H9 (cell line): ENCODE results near the gene ATP6V1G2. TPM values are rescaled to one million over a fixed set of nuclear protein-coding genes. Genes with fewer than 3 reads are reported as not detected.

Experiments used
- DNase-seq: peaks from one replicate; pipeline ENCODE4 v3.0.0-alpha.2; 2017
- H2AFZ ChIP-seq: one replicate; pipeline ENCODE4 v1.6.1; 2013; ENCODE audit warnings: mild to moderate bottlenecking, low read length, control low read depth, moderate library complexity
- H2AK5ac ChIP-seq: 2 replicates; pipeline ENCODE4 v1.6.1; 2013; ENCODE audit warnings: low read length, control low read depth, mixed read lengths; ENCODE audit not compliant: insufficient read length
- H2BK120ac ChIP-seq: one replicate; pipeline ENCODE4 v1.6.1; 2013; ENCODE audit warnings: low read depth, mild to moderate bottlenecking, low read length, control low read depth, inconsistent platforms; ENCODE audit not compliant: poor library complexity, severe bottlenecking
- H2BK12ac ChIP-seq: 2 replicates; pipeline ENCODE4 v1.6.1; 2013; ENCODE audit warnings: low read length, control low read depth, mixed read lengths, low read depth; ENCODE audit not compliant: insufficient read length
- H2BK15ac ChIP-seq: 2 replicates; pipeline ENCODE4 v1.6.1; 2013; ENCODE audit warnings: low read depth, low read length, control low read depth
- H2BK20ac ChIP-seq: one replicate; pipeline ENCODE4 v1.6.1; 2013; ENCODE audit warnings: low read depth, mild to moderate bottlenecking, low read length, control low read depth, inconsistent platforms; ENCODE audit not compliant: poor library complexity, severe bottlenecking
- H2BK5ac ChIP-seq: 2 replicates; pipeline ENCODE4 v1.6.1; 2013; ENCODE audit warnings: low read length, control low read depth, mixed read lengths; ENCODE audit not compliant: insufficient read length
- H3K14ac ChIP-seq: 2 replicates; pipeline ENCODE4 v1.6.1; 2013; ENCODE audit warnings: low read length, control low read depth; ENCODE audit not compliant: insufficient read depth
- H3K18ac ChIP-seq: 2 replicates; pipeline ENCODE4 v1.6.1; 2013; ENCODE audit warnings: low read depth, mild to moderate bottlenecking, mixed read lengths, low read length, control low read depth; ENCODE audit not compliant: insufficient read length
- H3K23ac ChIP-seq: 2 replicates; pipeline ENCODE4 v1.6.1; 2013; ENCODE audit warnings: low read length, control low read depth, mixed read lengths, low read depth; ENCODE audit not compliant: insufficient read length
- H3K23me2 ChIP-seq: 2 replicates; pipeline ENCODE4 v1.6.1; 2013; ENCODE audit warnings: low read depth, mild to moderate bottlenecking, mixed read lengths, low read length, control low read depth; ENCODE audit not compliant: insufficient read length, poor library complexity, severe bottlenecking
- H3K27ac ChIP-seq: 2 replicates; pipeline ENCODE4 v1.5.1; 2013; ENCODE audit warnings: low read length, control low read depth, mixed read lengths, low read depth; ENCODE audit not compliant: insufficient read length
- H3K27me3 ChIP-seq: 2 replicates; pipeline ENCODE4 v1.6.1; 2013; ENCODE audit warnings: low read length, control low read depth, inconsistent platforms; ENCODE audit not compliant: insufficient read depth
- H3K4ac ChIP-seq: 2 replicates; pipeline ENCODE4 v1.6.1; 2013; ENCODE audit warnings: low read depth, mild to moderate bottlenecking, control low read depth, inconsistent platforms, low read length, moderate library complexity
- H3K4me1 ChIP-seq: 2 replicates; pipeline ENCODE4 v1.6.1; 2013; ENCODE audit warnings: low read length, control low read depth, inconsistent platforms; ENCODE audit not compliant: insufficient read depth
- H3K4me2 ChIP-seq: 2 replicates; pipeline ENCODE4 v1.6.1; 2013; ENCODE audit warnings: low read length, control low read depth, mixed read lengths; ENCODE audit not compliant: insufficient read length, insufficient read depth
- H3K56ac ChIP-seq: 2 replicates; pipeline ENCODE4 v1.6.1; 2013; ENCODE audit warnings: low read depth, mild to moderate bottlenecking, mixed read lengths, low read length, control low read depth; ENCODE audit not compliant: insufficient read length
- H3K79me1 ChIP-seq: 2 replicates; pipeline ENCODE4 v1.6.1; 2013; ENCODE audit warnings: low read depth, mild to moderate bottlenecking, moderate library complexity, low read length, control low read depth, inconsistent platforms; ENCODE audit not compliant: insufficient read depth, poor library complexity, severe bottlenecking
- H3K79me2 ChIP-seq: 2 replicates; pipeline ENCODE4 v1.6.1; 2013; ENCODE audit warnings: low read length, control low read depth, inconsistent platforms; ENCODE audit not compliant: insufficient read depth
- H3K9ac ChIP-seq: 2 replicates; pipeline ENCODE4 v1.6.1; 2013; ENCODE audit warnings: low read length, control low read depth, mixed read lengths; ENCODE audit not compliant: insufficient read length; ENCODE audit errors: extremely low read depth
- H3K9me3 ChIP-seq: one replicate; pipeline ENCODE4 v1.6.1; 2013; ENCODE audit warnings: low read depth, low read length, inconsistent platforms; ENCODE audit not compliant: control insufficient read depth
- H3T11ph ChIP-seq: one replicate; pipeline ENCODE4 v1.6.1; 2013; ENCODE audit warnings: mild to moderate bottlenecking, low read length, control low read depth, inconsistent platforms
- H4K20me1 ChIP-seq: one replicate; pipeline ENCODE4 v1.6.1; 2013; ENCODE audit not compliant: control insufficient read depth, insufficient read length, insufficient read depth
- H4K5ac ChIP-seq: 2 replicates; pipeline ENCODE4 v1.6.1; 2013; ENCODE audit warnings: low read depth, mild to moderate bottlenecking, mixed read lengths, low read length, control low read depth; ENCODE audit not compliant: insufficient read length
- H4K8ac ChIP-seq: replicated peaks from 2 replicates; pipeline ENCODE4 v1.6.1; 2013; ENCODE audit warnings: low read length, control low read depth, mixed read lengths, low read depth; ENCODE audit not compliant: insufficient read length
- H4K91ac ChIP-seq: 2 replicates; pipeline ENCODE4 v1.6.1; 2013; ENCODE audit warnings: low read depth, mild to moderate bottlenecking, moderate library complexity, mixed read lengths, low read length, control low read depth; ENCODE audit not compliant: insufficient read length
- H3K27ac Mint-ChIP-seq, 3 experiments: 2 replicates in 2 of 3; 3 replicates in 1 of 3; pipeline ENCODE4 v1.8.0; 2020 to 2021; ENCODE audit warnings: mixed read lengths in 3 of 3, mild to moderate bottlenecking in 1 of 3, moderate library complexity in 1 of 3
- H3K27me3 Mint-ChIP-seq: 2 replicates; pipeline ENCODE4 v1.8.0; 2021; ENCODE audit warnings: low read depth, mild to moderate bottlenecking, moderate library complexity, mixed read lengths
- H3K36me3 Mint-ChIP-seq, 3 experiments: 2 replicates in 2 of 3; 3 replicates in 1 of 3; pipeline ENCODE4 v1.8.0; 2020 to 2021; ENCODE audit warnings: low read depth in 3 of 3, mixed read lengths in 3 of 3; ENCODE audit not compliant: insufficient read depth in 1 of 3
- H3K4me1 Mint-ChIP-seq, 2 experiments: 2 replicates each; pipeline ENCODE4 v1.8.0; 2020; ENCODE audit warnings: mixed read lengths in 2 of 2
- H3K4me3 Mint-ChIP-seq, 2 experiments: 2 replicates in 1 of 2; 3 replicates in 1 of 2; pipeline ENCODE4 v1.8.0; 2020 to 2021; ENCODE audit warnings: mild to moderate bottlenecking in 2 of 2, mixed read lengths in 2 of 2, moderate library complexity in 1 of 2
- H3K9me3 Mint-ChIP-seq, 2 experiments: 2 replicates in 1 of 2; 3 replicates in 1 of 2; pipeline ENCODE4 v1.8.0; 2020; ENCODE audit warnings: mild to moderate bottlenecking in 2 of 2, mixed read lengths in 2 of 2, moderate library complexity in 1 of 2
- CTCF ChIP-seq: fragments of 200-600 bp; sonication (generic); conservative IDR thresholded peaks from 3 replicates; pipeline ENCODE4 v1.8.0; 2021; ENCODE audit warnings: antibody characterized with exemption, mild to moderate bottlenecking
- WGBS: extraction: QIAGEN DNeasy Blood & Tissue Kit; methylation state at CpG from one replicate; pipeline ENCODE4 v1.1.7; 2013; ENCODE audit warnings: missing lambda C conversion rate, low lambda C conversion rate, mixed read lengths; ENCODE audit not compliant: insufficient read length; ENCODE audit errors: extremely low coverage; 5-methylcytosine and 5-hydroxymethylcytosine counted together
- total RNA-seq: library from RNA; stranded (reverse); gene quantifications from 2 replicates; pipeline ENCODE4 v1.2.1, GENCODE V29; 2021

ATP6V1G2 gene
- total RNA-seq, 1 experiment from 2014 or later: 3.8 TPM

GRCh38 chr6:31569861-31570536 is 23.6 kb upstream of the ATP6V1G2 start:
- Histone ChIP-seq H3K9ac (no peak overlapping the region), H2BK12ac (no peak overlapping the region), H2BK5ac (no peak overlapping the region), H3K27me3 (no peaks in the 10 kb centered on the region), H3K79me2 (no peaks in the 10 kb centered on the region), H3K56ac (no peak overlapping the region), H2AFZ (no peak overlapping the region), H3K79me1 (no peaks in the 10 kb centered on the region), H3K14ac (no peak overlapping the region), H2AK5ac (no peak overlapping the region), H3K4ac (no peak overlapping the region), H4K8ac (no peak overlapping the region), H3K4me2 (no peak overlapping the region), H4K5ac (no peak overlapping the region), H2BK20ac (no peak overlapping the region), H3K9me3 (no peaks in the 10 kb centered on the region), H2BK120ac (no peak overlapping the region), H3K27ac (no peak overlapping the region), H4K91ac (no peak overlapping the region), H3K23ac (no peak overlapping the region), H3T11ph (no peak overlapping the region), H4K20me1 (no peaks in the 10 kb centered on the region), H3K23me2 (no peaks in the 10 kb centered on the region), H3K4me1 (no peaks in the 10 kb centered on the region), H3K18ac (no peak overlapping the region), H2BK15ac (no peak overlapping the region)
- Mint-ChIP-seq H3K36me3 (no peaks in the 10 kb centered on the region), H3K4me3 (no peak overlapping the region), H3K4me1 (peaks cover 17 to 20% of the 10 kb centered on the region in 2 experiments), H3K27me3 (peaks cover 9% of the 10 kb centered on the region), H3K27ac (no peak overlapping the region), H3K9me3 (no peaks in the 10 kb centered on the region; a peak in 1 of 5 replicates)
- no CpG with 5 or more reads among the region's 1 CpG for WGBS
- no peak for DNase-seq
- TF ChIP-seq CTCF: no peak
